HG02763 (cell line): ENCODE measurements around the gene RIN3.

ENCODE experiments used
- ATAC-seq: cut with Tn5 transposase; IDR thresholded peaks from one replicate; pipeline ENCODE4 v1.9.1; 2021; ENCODE audit warnings: mild to moderate bottlenecking, moderate library complexity; ENCODE audit not compliant: unreplicated experiment

Gene RIN3

DNA sequence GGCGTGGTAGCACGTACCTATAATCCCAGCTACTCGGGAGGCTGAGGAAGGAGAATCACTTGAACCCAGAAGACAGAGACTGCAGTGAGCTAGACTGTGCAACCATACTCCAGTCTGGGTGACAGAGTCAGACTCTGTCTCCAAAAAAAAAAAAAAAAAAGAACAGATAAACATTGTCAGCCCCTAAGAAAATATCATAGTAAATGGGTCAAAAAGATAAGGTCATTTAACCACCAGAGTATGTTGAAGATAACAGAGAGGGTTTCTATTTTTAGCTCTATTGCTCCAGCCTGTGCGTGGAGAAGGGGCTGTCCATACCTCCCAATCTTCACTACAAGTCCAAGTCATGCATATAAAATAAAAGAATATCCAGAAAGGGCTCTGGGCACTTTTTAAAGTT, 219.4 kb downstream of the RIN3 start:
- no peak for ATAC-seq

DNA sequence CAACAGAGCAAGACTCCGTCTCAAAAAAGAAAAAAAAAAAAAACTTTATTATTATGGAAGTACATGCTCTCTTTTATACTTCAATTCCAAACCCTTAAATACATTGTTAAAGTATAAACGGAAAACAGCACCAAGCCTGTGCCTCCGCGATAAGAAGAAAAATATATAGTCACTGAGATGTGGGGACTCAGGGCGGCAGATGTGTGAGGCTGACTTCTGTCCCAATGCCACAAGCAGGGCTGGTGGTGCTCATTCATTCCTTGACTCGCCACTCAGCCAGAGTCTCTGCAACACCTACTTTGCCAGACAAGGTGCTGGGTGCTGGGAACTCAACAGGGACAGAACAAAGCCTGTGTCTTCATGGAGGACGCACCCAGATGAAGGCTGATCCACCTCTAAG, 221.0 kb downstream of the RIN3 start:
- no peak for ATAC-seq

DNA sequence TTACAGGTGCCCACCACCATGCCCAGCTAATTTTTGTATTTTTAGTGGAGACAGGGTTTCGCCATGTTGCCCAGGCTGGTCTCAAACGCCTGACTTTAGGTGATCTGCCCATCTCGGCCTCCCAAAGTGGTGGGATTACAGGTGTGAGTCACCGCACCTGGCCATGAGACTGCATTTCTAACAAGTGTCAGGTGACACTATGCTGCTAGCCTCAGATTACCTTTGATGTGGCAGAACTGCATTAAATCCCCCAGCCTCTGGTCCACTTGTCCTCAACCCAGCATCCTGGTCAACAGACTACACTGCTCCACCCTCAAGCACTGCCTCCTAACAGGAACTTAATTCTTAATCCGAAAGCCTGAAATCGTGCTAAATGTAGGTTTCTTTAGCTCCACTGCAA, 221.8 kb downstream of the RIN3 start:
- ATAC-seq, result no peak

DNA sequence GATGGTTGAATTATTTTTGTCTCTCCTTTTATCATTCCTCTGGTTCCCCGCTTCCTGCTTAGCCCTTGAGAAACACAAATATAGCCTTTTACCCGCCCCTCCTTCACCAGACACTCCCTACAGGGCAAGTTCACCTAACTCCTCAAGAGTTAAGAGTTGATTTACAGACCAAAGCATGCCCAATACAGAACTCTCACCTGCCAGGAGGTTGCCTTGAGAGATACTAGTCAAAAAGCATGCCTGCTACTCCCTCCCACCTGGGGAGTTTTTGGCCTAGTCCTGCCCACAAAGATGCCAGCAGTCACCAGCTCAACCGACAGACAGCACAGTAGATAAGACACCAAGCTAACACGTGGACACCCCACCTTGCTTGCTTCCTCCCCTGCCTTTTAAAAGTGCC, 223.6 kb downstream of the RIN3 start:
- ATAC-seq, result no peak

DNA sequence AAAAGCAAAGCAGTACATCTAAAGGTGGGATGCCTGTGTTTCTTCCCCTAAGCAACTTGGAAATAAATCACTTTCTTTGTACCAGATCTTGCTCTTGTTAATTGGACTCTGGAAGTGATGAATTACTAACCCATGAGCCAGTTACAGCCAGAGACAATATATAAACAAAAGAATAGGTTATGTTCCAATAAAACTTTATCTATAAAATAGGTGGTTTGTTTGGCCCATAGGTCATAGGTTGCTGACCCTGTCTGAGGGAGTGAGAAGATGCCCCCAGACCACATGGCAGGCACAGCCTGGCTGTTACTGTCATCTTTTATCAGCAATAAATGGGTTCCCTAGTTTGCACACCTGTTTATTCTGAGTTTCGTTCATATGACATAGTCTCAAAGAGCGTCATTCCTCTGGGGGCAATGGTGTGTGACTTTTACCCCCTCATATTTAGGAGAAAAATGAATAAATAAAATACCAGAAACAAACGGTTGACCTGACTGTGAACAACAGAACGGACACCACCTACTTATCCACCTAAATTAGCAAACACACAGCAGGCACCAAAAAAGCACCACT, 224.1 kb downstream of the RIN3 start:
- ATAC-seq, result no peak
